Measurements from ENCODE around the gene MYADML2.
A peak's percentile ranks its signal among the peaks of the same experiment; 100 is the strongest.

MYADML2 gene

DNA sequence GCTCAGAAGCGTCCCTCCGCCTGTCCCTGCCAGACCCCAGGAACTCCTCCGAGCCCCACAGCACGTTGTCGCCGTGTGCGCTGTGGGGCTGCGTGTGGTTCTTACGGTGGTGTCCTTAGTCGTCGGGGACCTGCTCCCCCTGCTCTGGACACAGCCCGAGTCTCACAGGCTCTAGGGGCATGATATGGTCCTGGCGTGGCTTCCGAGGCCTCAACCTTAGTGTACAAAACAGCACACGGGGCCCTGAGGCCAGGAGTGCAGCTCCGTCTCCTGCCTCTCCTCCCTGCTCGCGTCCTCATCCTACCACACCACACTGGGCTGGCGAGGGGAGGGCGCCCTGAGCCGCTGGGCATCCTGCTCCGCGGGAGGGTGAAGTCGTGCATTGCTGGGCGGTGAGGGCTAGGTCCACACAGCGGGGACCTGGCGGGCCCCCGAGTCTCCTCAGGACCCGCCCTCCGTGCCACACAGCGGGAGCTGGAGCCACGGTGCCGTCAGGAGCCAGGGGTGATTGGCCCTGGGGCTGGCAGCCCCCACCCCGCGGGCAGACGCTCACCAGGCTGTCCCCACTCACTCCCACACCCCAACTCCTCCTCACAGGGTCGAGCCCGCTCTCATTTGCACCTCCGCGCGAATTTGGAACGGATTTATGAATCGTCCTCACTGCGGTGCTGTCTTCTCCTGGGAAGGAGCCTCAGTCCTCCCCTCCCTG is 18.3 kb downstream of the MYADML2 start:
- no peak for TF ChIP-seq USF1 (IDR thresholded peaks at IDR 0.05)
- TF ChIP-seq, protein P1, sequence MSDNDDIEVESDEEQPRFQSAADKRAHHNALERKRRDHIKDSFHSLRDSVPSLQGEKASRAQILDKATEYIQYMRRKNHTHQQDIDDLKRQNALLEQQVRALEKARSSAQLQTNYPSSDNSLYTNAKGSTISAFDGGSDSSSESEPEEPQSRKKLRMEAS (IDR thresholded peaks at IDR 0.05) = 0 out of 2 replicates have a peak, but pooled peaks have one; percentile 17
- TF ChIP-seq NFIC (IDR thresholded peaks at IDR 0.05) = no peak
- TF ChIP-seq CEBPB (IDR thresholded peaks at IDR 0.05) = no peak

DNA sequence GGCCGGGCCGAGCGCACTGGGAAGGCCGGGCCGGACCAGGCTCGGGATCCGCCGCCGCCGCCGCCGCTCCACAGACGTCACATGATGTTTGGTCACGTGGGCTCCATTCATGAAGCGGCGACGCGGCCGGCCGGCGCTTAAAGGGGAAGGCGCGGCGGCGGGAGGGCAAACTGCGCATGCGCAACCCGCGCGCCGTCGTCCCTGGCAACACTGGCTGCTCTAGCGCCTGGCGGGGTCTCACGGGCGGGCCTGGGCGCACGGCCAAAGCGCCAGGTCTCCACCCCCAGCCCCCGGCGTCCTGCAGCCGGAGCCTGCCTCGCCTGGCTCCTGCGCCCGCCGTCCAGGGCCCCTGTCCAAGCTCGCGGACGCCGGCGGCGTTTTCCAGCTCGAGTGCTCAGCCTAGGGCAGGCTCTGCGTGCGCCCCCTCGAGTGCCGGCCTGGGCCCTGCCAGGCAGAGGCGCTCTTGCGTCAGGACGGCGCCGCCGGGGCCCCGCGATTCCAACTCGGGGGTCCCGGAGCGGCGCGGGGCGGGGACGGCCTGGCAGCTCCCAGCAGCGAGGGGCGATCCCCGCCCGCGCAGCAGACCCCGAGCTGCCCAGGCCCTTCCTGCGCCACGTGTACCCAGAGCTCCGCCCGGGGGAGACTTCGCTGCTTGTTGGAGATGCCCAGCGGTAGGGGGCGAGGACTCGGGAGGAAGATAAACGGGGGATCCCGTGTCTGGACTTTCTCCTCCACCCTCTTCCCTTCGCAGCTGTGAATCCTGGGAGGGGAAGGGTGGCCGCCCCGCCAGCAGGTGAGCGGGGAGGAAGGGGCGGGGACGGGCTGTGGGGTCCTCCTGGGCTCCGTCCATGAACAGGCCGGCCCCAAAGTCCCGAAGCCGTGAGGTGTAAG is 19.1 kb downstream of the MYADML2 start, which contains the start of gene MAFG:
MAFG (minus strand) TSS at position 83 of the 891 bp plus-strand sequence. CDS start 4,550 bp downstream, outside the sequence.
- TF ChIP-seq TEAD4 (IDR thresholded peaks at IDR 0.05) = no peak
- no peak for TF ChIP-seq EP300 (IDR thresholded peaks at IDR 0.05; ENCODE audit: borderline replicate concordance)
- TF ChIP-seq EGR1 (IDR thresholded peaks at IDR 0.05) = 0 out of 2 replicates have a peak, but pooled peaks have one; percentile 16
- TF ChIP-seq NFIC (IDR thresholded peaks at IDR 0.05) = peak; percentile 84
- no peak for TF ChIP-seq CEBPB (IDR thresholded peaks at IDR 0.05)
- TF ChIP-seq CREB1 (IDR thresholded peaks at IDR 0.05; ENCODE audit: low read depth) = peak; percentile 59; the same call in 1 of the 2 replicates
- TF ChIP-seq, protein P1 (IDR thresholded peaks at IDR 0.05) = peak; percentile 73
- TF ChIP-seq RAD21 (IDR thresholded peaks at IDR 0.05; ENCODE audit: low read depth) = no peak
- no peak for TF ChIP-seq TCF12 (IDR thresholded peaks at IDR 0.05; ENCODE audit: low read depth)
- TF ChIP-seq FOXM1 (IDR thresholded peaks at IDR 0.05; ENCODE audit: borderline replicate concordance, low read depth) = no peak
- peak; percentile 90 for TF ChIP-seq ZBTB7A (IDR thresholded peaks at IDR 0.05; ENCODE audit: low read depth)
- TF ChIP-seq REST (IDR thresholded peaks at IDR 0.05; ENCODE audit: low read depth) = 0 out of 2 replicates have a peak, but pooled peaks have one; percentile 24
- peak; percentile 98 for TF ChIP-seq USF1 (IDR thresholded peaks at IDR 0.05)
- TF ChIP-seq YY1 (IDR thresholded peaks at IDR 0.05; ENCODE audit: low read depth) = peak; percentile 15; the same call in 1 of the 2 replicates
- TF ChIP-seq TAF1 (IDR thresholded peaks at IDR 0.05; ENCODE audit: low read depth) = peak; percentile 46; the same call in 1 of the 2 replicates

DNA sequence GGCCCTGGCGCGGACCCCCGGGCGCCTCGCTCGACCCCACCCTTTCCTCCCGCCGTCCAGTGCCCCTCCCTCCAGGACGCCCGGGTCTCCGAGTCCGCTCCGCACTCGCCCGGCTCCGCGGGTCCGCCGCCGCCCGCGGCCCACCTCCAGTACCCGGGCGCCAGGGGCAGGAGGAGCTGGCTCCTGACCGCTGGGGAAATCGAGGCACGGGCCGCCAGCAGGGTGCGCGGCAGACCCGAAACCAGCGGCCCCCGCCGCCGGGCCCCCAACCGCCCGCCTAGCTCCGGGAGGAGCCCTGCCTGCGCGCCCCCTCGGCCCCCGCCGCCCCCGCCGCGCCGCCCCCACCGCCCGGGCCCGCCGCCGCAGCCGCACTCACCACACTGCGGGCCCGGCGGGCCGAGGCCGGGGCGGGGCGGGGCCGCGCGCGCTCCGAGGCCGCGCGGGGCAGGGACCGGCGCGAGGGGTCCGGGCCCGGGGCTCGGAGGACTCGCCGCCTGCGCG is 19.8 kb downstream of the MYADML2 start:
- no peak for TF ChIP-seq NFIC (IDR thresholded peaks at IDR 0.05)

- TF ChIP-seq ZBTB7A (IDR thresholded peaks at IDR 0.05; ENCODE audit: low read depth) (peak; percentile 73), TCF12 (IDR thresholded peaks at IDR 0.05; ENCODE audit: low read depth) (peak; percentile 55), REST (IDR thresholded peaks at IDR 0.05; ENCODE audit: low read depth) (0 out of 2 replicates have a peak, but pooled peaks have one; percentile 11), TAF1 (IDR thresholded peaks at IDR 0.05; ENCODE audit: low read depth) (peak; percentile 40; the same call in 1 of the 2 replicates), CEBPB (IDR thresholded peaks at IDR 0.05) (no peak), EP300 (IDR thresholded peaks at IDR 0.05; ENCODE audit: borderline replicate concordance) (peak; percentile 36), CREB1 (IDR thresholded peaks at IDR 0.05; ENCODE audit: low read depth) (no peak), EGR1 (IDR thresholded peaks at IDR 0.05) (no peak), USF1 (IDR thresholded peaks at IDR 0.05) (no peak), TEAD4 (IDR thresholded peaks at IDR 0.05) (no peak; the same call in 1 of the 2 replicates)
- TF ChIP-seq, protein P1 (IDR thresholded peaks at IDR 0.05) = peak; percentile 37
Observed at GRCh38 chr17:81926451-81927151, 20.4 kb downstream of the MYADML2 start.
